Medulla oblongata (tissue), 1 donor: ENCODE data around the gene AGAP9.
"Not testable (repeated sequence)": the region's sequence is repeated elsewhere in the genome, so short reads cannot be mapped to it uniquely, and the experiment has no call there.

Source experiments
- DNase-seq: peaks from one replicate; pipeline ENCODE4 v3.0.0-alpha.2; 2015; ENCODE audit errors: extremely low spot score

Gene AGAP9

GRCh38 chr10:47457528-47457820 lies 66.0 kb downstream of the AGAP9 start:
- no peak for DNase-seq

GRCh38 chr10:47456794-47457527 lies 66.5 kb downstream of the AGAP9 start:
- peak; percentile 44 for DNase-seq

- DNase-seq = no peak
Observed at GRCh38 chr10:47456079-47456785, 67.2 kb downstream of the AGAP9 start.

GRCh38 chr10:47455350-47456078 lies 67.9 kb downstream of the AGAP9 start:
- DNase-seq = not testable (repeated sequence)

- DNase-seq = no peak
Observed at GRCh38 chr10:47454780-47455058, 68.7 kb downstream of the AGAP9 start.

GRCh38 chr10:47454008-47454779 lies 69.2 kb downstream of the AGAP9 start:
- DNase-seq = no peak

- DNase-seq = no peak
Observed at GRCh38 chr10:47453141-47454007, 70.1 kb downstream of the AGAP9 start.

- DNase-seq = no peak
Observed at GRCh38 chr10:47452495-47453140, 70.8 kb downstream of the AGAP9 start.

- no peak for DNase-seq
Observed at GRCh38 chr10:47451998-47452494, 71.4 kb downstream of the AGAP9 start.
